Measurements from ENCODE around the gene TYMS.

TYMS gene

GRCh38 chr18:715626-716025, 58.2 kb downstream of the TYMS start:
- no peak overlapping the region for H3K4me3 ChIP-seq (ENCODE audit: low read length, poor library complexity, severe bottlenecking)

GRCh38 chr18:717003-717402, 59.5 kb downstream of the TYMS start:
- Histone ChIP-seq H2AFZ (ENCODE audit: low read length) (no peak overlapping the region), H3K4me2 (ENCODE audit: low read depth, low read length, poor library complexity, severe bottlenecking) (no peak overlapping the region), H3K36me3 (ENCODE audit: insufficient read depth, low read length) (no peaks in the 10 kb centered on the region), H3K9me3 (ENCODE audit: insufficient read depth, low read depth, low read length) (0 out of 2 replicates have a peak, but pooled peaks cover 2% of the 10 kb centered on the region), H3F3A (ENCODE audit: low read depth) (no peaks in the 10 kb centered on the region; the same call in 1 of the 2 replicates), H3K4me3 (ENCODE audit: low read length, poor library complexity, severe bottlenecking) (no peak overlapping the region), H3K9me2 (replicated peaks; ENCODE audit: low read depth, low read length) (no peaks in the 10 kb centered on the region), H3K79me2 (ENCODE audit: insufficient read depth, low read length) (no peaks in the 10 kb centered on the region), H3K9ac (ENCODE audit: low read depth, low read length, poor library complexity, severe bottlenecking) (no peak overlapping the region), H4K20me1 (ENCODE audit: insufficient read depth, low read length, poor library complexity, severe bottlenecking) (no peaks in the 10 kb centered on the region), H3K4me1 (ENCODE audit: insufficient read depth, low read length, poor library complexity, severe bottlenecking) (no peaks in the 10 kb centered on the region), H3K27me3 (ENCODE audit: insufficient read depth, low read length, poor library complexity, severe bottlenecking) (no peaks in the 10 kb centered on the region)
- TF ChIP-seq CTCF (conservative IDR thresholded peaks at IDR 0.05; ENCODE audit: low read length): no peak

More at GRCh38 chr18:715626-716025, 58.2 kb downstream of the TYMS start:
- Histone ChIP-seq H3K4me1 (ENCODE audit: insufficient read depth, low read length, poor library complexity, severe bottlenecking) (no peaks in the 10 kb centered on the region), H4K20me1 (ENCODE audit: insufficient read depth, low read length, poor library complexity, severe bottlenecking) (no peaks in the 10 kb centered on the region), H3K9me2 (replicated peaks; ENCODE audit: low read depth, low read length) (no peaks in the 10 kb centered on the region), H2AFZ (ENCODE audit: low read length) (no peak overlapping the region), H3K27me3 (ENCODE audit: insufficient read depth, low read length, poor library complexity, severe bottlenecking) (no peaks in the 10 kb centered on the region), H3F3A (ENCODE audit: low read depth) (no peaks in the 10 kb centered on the region; the same call in 1 of the 2 replicates), H3K79me2 (ENCODE audit: insufficient read depth, low read length) (peaks cover 6% of the 10 kb centered on the region; the same call in 1 of the 2 replicates), H3K36me3 (ENCODE audit: insufficient read depth, low read length) (no peaks in the 10 kb centered on the region), H3K9me3 (ENCODE audit: insufficient read depth, low read depth, low read length) (0 out of 2 replicates have a peak, but pooled peaks cover 2% of the 10 kb centered on the region), H3K9ac (ENCODE audit: low read depth, low read length, poor library complexity, severe bottlenecking) (no peak overlapping the region), H3K4me2 (ENCODE audit: low read depth, low read length, poor library complexity, severe bottlenecking) (no peak overlapping the region)
- TF ChIP-seq EZH2phosphoT487 (IDR thresholded peaks at IDR 0.05; ENCODE audit: borderline replicate concordance) (no peak), CTCF (conservative IDR thresholded peaks at IDR 0.05; ENCODE audit: low read length) (no peak)

Data from Loucy (cell line).